A673 (cell line): ENCODE results near the gene GGT7.

Source experiments
- EZH2 ChIP-seq: fragments of 200-600 bp; sonication (generic); IDR thresholded peaks from 2 replicates; pipeline ENCODE4 v1.6.1; 2017; ENCODE audit warnings: borderline replicate concordance, low read depth, mild to moderate bottlenecking, mixed read lengths, antibody characterized with exemption, low read length; ENCODE audit not compliant: poor library complexity, severe bottlenecking
- TF ChIP-seq, protein P1 (sequence below): fragments of 300-800, 200-600 bp; sonication (generic); conservative IDR thresholded peaks from 2 replicates; pipeline ENCODE4 v1.5.1; 2017; ENCODE audit warnings: low read depth, mild to moderate bottlenecking, antibody characterized with exemption, low read length, moderate library complexity, mixed read lengths

DNA sequence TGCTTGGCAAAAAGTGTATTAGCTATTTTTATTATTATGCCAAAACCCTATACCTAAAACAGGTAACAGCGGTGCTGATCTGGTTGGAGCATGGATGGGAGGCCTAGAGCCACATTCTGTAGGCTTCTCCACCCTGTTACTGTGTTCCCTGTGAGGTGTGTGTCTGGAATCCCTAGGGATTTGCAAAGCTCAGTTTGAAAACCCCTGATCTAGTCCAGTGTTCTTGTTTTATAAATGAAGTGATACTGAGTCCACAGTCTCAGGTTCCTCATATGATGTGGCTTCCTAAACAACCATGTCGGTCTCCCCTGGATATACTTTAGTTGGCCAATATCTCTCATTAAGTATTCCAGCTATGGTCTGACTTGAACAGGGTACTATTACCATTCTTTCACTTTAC, 20.0 kb upstream of the GGT7 start:
- TF ChIP-seq, protein P1, sequence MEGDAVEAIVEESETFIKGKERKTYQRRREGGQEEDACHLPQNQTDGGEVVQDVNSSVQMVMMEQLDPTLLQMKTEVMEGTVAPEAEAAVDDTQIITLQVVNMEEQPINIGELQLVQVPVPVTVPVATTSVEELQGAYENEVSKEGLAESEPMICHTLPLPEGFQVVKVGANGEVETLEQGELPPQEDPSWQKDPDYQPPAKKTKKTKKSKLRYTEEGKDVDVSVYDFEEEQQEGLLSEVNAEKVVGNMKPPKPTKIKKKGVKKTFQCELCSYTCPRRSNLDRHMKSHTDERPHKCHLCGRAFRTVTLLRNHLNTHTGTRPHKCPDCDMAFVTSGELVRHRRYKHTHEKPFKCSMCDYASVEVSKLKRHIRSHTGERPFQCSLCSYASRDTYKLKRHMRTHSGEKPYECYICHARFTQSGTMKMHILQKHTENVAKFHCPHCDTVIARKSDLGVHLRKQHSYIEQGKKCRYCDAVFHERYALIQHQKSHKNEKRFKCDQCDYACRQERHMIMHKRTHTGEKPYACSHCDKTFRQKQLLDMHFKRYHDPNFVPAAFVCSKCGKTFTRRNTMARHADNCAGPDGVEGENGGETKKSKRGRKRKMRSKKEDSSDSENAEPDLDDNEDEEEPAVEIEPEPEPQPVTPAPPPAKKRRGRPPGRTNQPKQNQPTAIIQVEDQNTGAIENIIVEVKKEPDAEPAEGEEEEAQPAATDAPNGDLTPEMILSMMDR: no peak
- TF ChIP-seq EZH2: no peak
